ENCODE results near the gene G0S2.

The G0S2 gene

GRCh38 chr1:209674957-209675564 lies at the start of gene G0S2:
Gene G0S2 (plus strand): TSS chr1:209675412. CDS start chr1:209675685, 273 bp downstream.
- no peak for DNase-seq

GRCh38 chr1:209625791-209626285 lies 49.4 kb upstream of the G0S2 start:
- no peak for DNase-seq

GRCh38 chr1:209626346-209627026 lies 48.7 kb upstream of the G0S2 start:
- DNase-seq = no peak

GRCh38 chr1:209627027-209627731 lies 48.0 kb upstream of the G0S2 start:
- no peak for DNase-seq

GRCh38 chr1:209627732-209628196 lies 47.4 kb upstream of the G0S2 start:
- DNase-seq = no peak

- no peak for DNase-seq
These were observed 46.5 kb upstream of the G0S2 start for GRCh38 chr1:209628618-209629299.

GRCh38 chr1:209629621-209630382 lies 45.4 kb upstream of the G0S2 start:
- DNase-seq = no peak

- no peak for DNase-seq
These were observed 44.6 kb upstream of the G0S2 start for GRCh38 chr1:209630383-209631225.

- DNase-seq = no peak
These were observed 41.7 kb upstream of the G0S2 start for GRCh38 chr1:209633335-209633997.

GRCh38 chr1:209634005-209634737 lies 41.0 kb upstream of the G0S2 start:
- no peak for DNase-seq

- DNase-seq = no peak
These were observed 39.4 kb upstream of the G0S2 start for GRCh38 chr1:209635850-209636249.

- DNase-seq = no peak
These were observed 33.4 kb upstream of the G0S2 start for GRCh38 chr1:209641832-209642172.

- no peak for DNase-seq
These were observed 32.4 kb upstream of the G0S2 start for GRCh38 chr1:209642816-209643215.

GRCh38 chr1:209643285-209644020 lies 31.8 kb upstream of the G0S2 start:
- no peak for DNase-seq

GRCh38 chr1:209645574-209646452 lies 29.4 kb upstream of the G0S2 start:
- no peak for DNase-seq

GRCh38 chr1:209646558-209646957 lies 28.7 kb upstream of the G0S2 start:
- DNase-seq = no peak

- DNase-seq = no peak
These were observed 28.1 kb upstream of the G0S2 start for GRCh38 chr1:209647156-209647555.

- no peak for DNase-seq
These were observed 26.9 kb upstream of the G0S2 start for GRCh38 chr1:209648346-209648745.

All from SIG-M5 (cell line).